Activated naive CD8-positive, alpha-beta T cell treated with anti-CD3 and anti-CD28 coated beads, Interleukin-2, amount 50 U/mL, for 24 hours (primary cell): ENCODE results near the gene RUSC2.
"Not testable (repeated sequence)": the region's sequence is repeated elsewhere in the genome, so short reads cannot be mapped to it uniquely, and the experiment has no call there.

Source experiments
- ATAC-seq: fragments of 150-1000 bp; cut with Tn5 transposase; one replicate; pipeline ENCODE4 v1.10.0; 2021
- DNase-seq: peaks from one replicate; pipeline ENCODE4 v3.0.0; 2021
- H3K27ac Mint-ChIP-seq: one replicate; pipeline ENCODE4 v1.8.0; 2021; ENCODE audit warnings: mild to moderate bottlenecking, mixed read lengths
- H3K27me3 Mint-ChIP-seq: one replicate; pipeline ENCODE4 v1.8.0; 2021; ENCODE audit warnings: mixed read lengths
- H3K36me3 Mint-ChIP-seq: one replicate; pipeline ENCODE4 v1.8.0; 2021; ENCODE audit warnings: low read depth, mixed read lengths
- H3K4me1 Mint-ChIP-seq: one replicate; pipeline ENCODE4 v1.8.0; 2021; ENCODE audit warnings: mixed read lengths
- H3K4me3 Mint-ChIP-seq: one replicate; pipeline ENCODE4 v1.8.0; 2021; ENCODE audit warnings: mild to moderate bottlenecking, moderate library complexity, mixed read lengths
- H3K9me3 Mint-ChIP-seq: one replicate; pipeline ENCODE4 v1.8.0; 2021; ENCODE audit warnings: mixed read lengths

The RUSC2 gene

GRCh38 chr9:35522187-35522586, 32.3 kb downstream of the RUSC2 start:
- no peak overlapping the region for H3K27ac Mint-ChIP-seq
- H3K27me3 Mint-ChIP-seq = no peaks in the 10 kb centered on the region
- no peak for ATAC-seq

GRCh38 chr9:35522700-35523099, 32.8 kb downstream of the RUSC2 start:
- no peaks in the 10 kb centered on the region for H3K36me3 Mint-ChIP-seq
- H3K9me3 Mint-ChIP-seq = no peaks in the 10 kb centered on the region
- H3K27me3 Mint-ChIP-seq = no peaks in the 10 kb centered on the region
- ATAC-seq (no peak), DNase-seq (no peak)
- no peak overlapping the region for H3K27ac Mint-ChIP-seq
- no peak overlapping the region for H3K4me3 Mint-ChIP-seq
- peaks cover 7% of the 10 kb centered on the region for H3K4me1 Mint-ChIP-seq

More at GRCh38 chr9:35522187-35522586, 32.3 kb downstream of the RUSC2 start:
- Mint-ChIP-seq H3K9me3 (no peaks in the 10 kb centered on the region), H3K4me3 (no peak overlapping the region), H3K36me3 (no peaks in the 10 kb centered on the region), H3K4me1 (peaks cover 7% of the 10 kb centered on the region)
- no peak for DNase-seq

- H3K27ac Mint-ChIP-seq, H3K36me3 Mint-ChIP-seq, DNase-seq, H3K9me3 Mint-ChIP-seq, H3K4me1 Mint-ChIP-seq, H3K4me3 Mint-ChIP-seq, H3K27me3 Mint-ChIP-seq, ATAC-seq: not testable (repeated sequence)
These were observed 33.6 kb downstream of the RUSC2 start for GRCh38 chr9:35523556-35523955.

- Mint-ChIP-seq H3K4me3 (no peak overlapping the region), H3K36me3 (no peaks in the 10 kb centered on the region), H3K27ac (no peak overlapping the region), H3K27me3 (no peaks in the 10 kb centered on the region), H3K4me1 (peaks cover 7% of the 10 kb centered on the region), H3K9me3 (no peaks in the 10 kb centered on the region)
- ATAC-seq (no peak), DNase-seq (no peak)
These were observed 36.3 kb downstream of the RUSC2 start for GRCh38 chr9:35526087-35526801.

- Mint-ChIP-seq H3K4me1 (peaks cover 7% of the 10 kb centered on the region), H3K4me3 (no peak overlapping the region), H3K36me3 (no peaks in the 10 kb centered on the region), H3K27me3 (no peaks in the 10 kb centered on the region), H3K9me3 (no peaks in the 10 kb centered on the region), H3K27ac (no peak overlapping the region)
- no peak for ATAC-seq
- DNase-seq = no peak
These were observed 39.4 kb downstream of the RUSC2 start for GRCh38 chr9:35529161-35529823.

- no peak for DNase-seq
- H3K4me1 Mint-ChIP-seq = no peaks in the 10 kb centered on the region
- H3K27me3 Mint-ChIP-seq = peaks cover 5% of the 10 kb centered on the region
- ATAC-seq = no peak
- no peak overlapping the region for H3K27ac Mint-ChIP-seq
- H3K36me3 Mint-ChIP-seq = no peaks in the 10 kb centered on the region
- no peak overlapping the region for H3K4me3 Mint-ChIP-seq
- no peaks in the 10 kb centered on the region for H3K9me3 Mint-ChIP-seq
These were observed 43.5 kb downstream of the RUSC2 start for GRCh38 chr9:35533398-35533797.

- not testable (repeated sequence) for ATAC-seq, H3K27me3 Mint-ChIP-seq, H3K9me3 Mint-ChIP-seq, DNase-seq, H3K4me1 Mint-ChIP-seq, H3K36me3 Mint-ChIP-seq, H3K27ac Mint-ChIP-seq, H3K4me3 Mint-ChIP-seq
These were observed 45.0 kb downstream of the RUSC2 start for GRCh38 chr9:35534921-35535320.

- ATAC-seq = no peak
- Mint-ChIP-seq H3K4me3 (no peak overlapping the region), H3K9me3 (no peaks in the 10 kb centered on the region), H3K27me3 (peaks cover 5% of the 10 kb centered on the region), H3K27ac (no peak overlapping the region), H3K4me1 (no peaks in the 10 kb centered on the region), H3K36me3 (no peaks in the 10 kb centered on the region)
- no peak for DNase-seq
These were observed 48.0 kb downstream of the RUSC2 start for GRCh38 chr9:35537913-35538312.

GRCh38 chr9:35538361-35539234, 48.7 kb downstream of the RUSC2 start:
- no peak for DNase-seq
- Mint-ChIP-seq H3K36me3 (no peaks in the 10 kb centered on the region), H3K4me3 (no peak overlapping the region), H3K27ac (no peak overlapping the region), H3K9me3 (no peaks in the 10 kb centered on the region), H3K4me1 (no peaks in the 10 kb centered on the region), H3K27me3 (peaks cover 5% of the 10 kb centered on the region)
- no peak for ATAC-seq
